ENCODE measurements around the gene CA10. TPM values are rescaled to one million over a fixed set of nuclear protein-coding genes. Genes with fewer than 3 reads are reported as not detected.
A peak's percentile ranks its signal among the peaks of the same experiment; 100 is the strongest.

The CA10 gene
- total RNA-seq, 1 donor from 2014 or later, result not detected

GRCh38 chr17:51860954-51861561, 297.5 kb downstream of the CA10 start:
- Mint-ChIP-seq H3K4me1 (ENCODE audit: low read depth) (no peaks in the 10 kb centered on the region), H3K27ac (ENCODE audit: unreplicated experiment) (no peak overlapping the region), H3K4me3 (ENCODE audit: unreplicated experiment) (no peak overlapping the region), H3K27me3 (ENCODE audit: low read depth) (peaks cover 19% of the 10 kb centered on the region), H3K9me3 (ENCODE audit: low read depth) (no peaks in the 10 kb centered on the region), H3K36me3 (ENCODE audit: low read depth) (no peaks in the 10 kb centered on the region)
- peak; percentile 81 for TF ChIP-seq CTCF (IDR thresholded peaks at IDR 0.05)
- DNase-seq (ENCODE audit: low spot score), result no peak

GRCh38 chr17:51857052-51857597, 301.4 kb downstream of the CA10 start:
- no peaks in the 10 kb centered on the region for H3K9me3 Mint-ChIP-seq (ENCODE audit: low read depth)
- H3K27me3 Mint-ChIP-seq (ENCODE audit: low read depth), result peaks cover 14% of the 10 kb centered on the region
- TF ChIP-seq CTCF (IDR thresholded peaks at IDR 0.05), result no peak
- no peaks in the 10 kb centered on the region for H3K36me3 Mint-ChIP-seq (ENCODE audit: low read depth)
- H3K27ac Mint-ChIP-seq (ENCODE audit: unreplicated experiment), result no peak overlapping the region
- no peaks in the 10 kb centered on the region for H3K4me1 Mint-ChIP-seq (ENCODE audit: low read depth)
- no peak for DNase-seq (ENCODE audit: low spot score)
- no peak overlapping the region for H3K4me3 Mint-ChIP-seq (ENCODE audit: unreplicated experiment)

- Mint-ChIP-seq H3K36me3 (ENCODE audit: low read depth) (no peaks in the 10 kb centered on the region), H3K27ac (ENCODE audit: unreplicated experiment) (no peak overlapping the region), H3K9me3 (ENCODE audit: low read depth) (no peaks in the 10 kb centered on the region), H3K4me1 (ENCODE audit: low read depth) (no peaks in the 10 kb centered on the region), H3K4me3 (ENCODE audit: unreplicated experiment) (no peak overlapping the region), H3K27me3 (ENCODE audit: low read depth) (peaks cover 11% of the 10 kb centered on the region)
- DNase-seq (ENCODE audit: low spot score), result no peak
- TF ChIP-seq CTCF (IDR thresholded peaks at IDR 0.05), result no peak
Measured at GRCh38 chr17:51855806-51856205, 302.7 kb downstream of the CA10 start.

- Mint-ChIP-seq H3K4me3 (ENCODE audit: unreplicated experiment) (no peak overlapping the region), H3K4me1 (ENCODE audit: low read depth) (no peaks in the 10 kb centered on the region), H3K27ac (ENCODE audit: unreplicated experiment) (no peak overlapping the region), H3K27me3 (ENCODE audit: low read depth) (peaks cover 11% of the 10 kb centered on the region), H3K9me3 (ENCODE audit: low read depth) (no peaks in the 10 kb centered on the region), H3K36me3 (ENCODE audit: low read depth) (no peaks in the 10 kb centered on the region)
- TF ChIP-seq CTCF (IDR thresholded peaks at IDR 0.05), result no peak
- no peak for DNase-seq (ENCODE audit: low spot score)
Measured at GRCh38 chr17:51853857-51854256, 304.7 kb downstream of the CA10 start.

GRCh38 chr17:51852603-51853002, 305.9 kb downstream of the CA10 start:
- H3K36me3 Mint-ChIP-seq (ENCODE audit: low read depth), result no peaks in the 10 kb centered on the region
- no peak overlapping the region for H3K4me3 Mint-ChIP-seq (ENCODE audit: unreplicated experiment)
- H3K9me3 Mint-ChIP-seq (ENCODE audit: low read depth), result no peaks in the 10 kb centered on the region
- H3K4me1 Mint-ChIP-seq (ENCODE audit: low read depth), result peaks cover 7% of the 10 kb centered on the region
- DNase-seq (ENCODE audit: low spot score), result no peak
- H3K27ac Mint-ChIP-seq (ENCODE audit: unreplicated experiment), result no peak overlapping the region
- H3K27me3 Mint-ChIP-seq (ENCODE audit: low read depth), result peaks cover 11% of the 10 kb centered on the region
- no peak for TF ChIP-seq CTCF (IDR thresholded peaks at IDR 0.05)

All from chondrocyte (in vitro differentiated cells).